Keratinocyte (primary cell): ENCODE results near the gene SLC25A21.

Experiments used
- EZH2 ChIP-seq: IDR thresholded peaks from one replicate; pipeline ENCODE4 v1.6.1; 2012; ENCODE audit warnings: inconsistent platforms, mild to moderate bottlenecking, low read length, moderate library complexity
- TF ChIP-seq, protein P1 (sequence below), 3 experiments: IDR thresholded peaks in 1 of 3; conservative IDR thresholded peaks in 1 of 3; optimal IDR thresholded peaks in 1 of 3; 2 replicates in 2 of 3; 3 replicates in 1 of 3; pipeline versions ENCODE3 to v1.5.1; 2011; ENCODE audit warnings: low read length in 3 of 3, mild to moderate bottlenecking in 3 of 3, moderate library complexity in 2 of 3, control low read depth in 1 of 3, inconsistent platforms in 1 of 3; ENCODE audit not compliant: insufficient read depth in 2 of 3; ENCODE audit errors: extremely low read depth in 1 of 3

DNA sequence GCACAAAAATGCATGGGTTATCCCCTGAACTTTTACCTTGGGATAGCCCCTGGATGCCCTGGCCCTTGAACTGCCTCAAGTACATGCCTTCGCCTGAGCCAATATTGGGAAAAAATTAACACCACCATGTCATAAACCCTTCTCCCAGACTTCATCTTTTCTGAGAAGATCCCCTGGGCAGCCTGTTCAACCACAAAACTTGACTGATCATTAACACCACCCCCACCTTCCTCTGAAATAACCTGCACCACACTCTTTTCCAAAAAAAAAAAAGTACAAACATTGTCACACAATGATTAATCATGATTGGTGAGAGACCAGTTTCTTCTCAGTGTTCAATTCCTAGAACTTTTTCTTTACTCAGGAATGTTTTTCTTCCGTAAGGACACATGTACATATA, 292.8 kb downstream of the SLC25A21 start:
- TF ChIP-seq, protein P1, sequence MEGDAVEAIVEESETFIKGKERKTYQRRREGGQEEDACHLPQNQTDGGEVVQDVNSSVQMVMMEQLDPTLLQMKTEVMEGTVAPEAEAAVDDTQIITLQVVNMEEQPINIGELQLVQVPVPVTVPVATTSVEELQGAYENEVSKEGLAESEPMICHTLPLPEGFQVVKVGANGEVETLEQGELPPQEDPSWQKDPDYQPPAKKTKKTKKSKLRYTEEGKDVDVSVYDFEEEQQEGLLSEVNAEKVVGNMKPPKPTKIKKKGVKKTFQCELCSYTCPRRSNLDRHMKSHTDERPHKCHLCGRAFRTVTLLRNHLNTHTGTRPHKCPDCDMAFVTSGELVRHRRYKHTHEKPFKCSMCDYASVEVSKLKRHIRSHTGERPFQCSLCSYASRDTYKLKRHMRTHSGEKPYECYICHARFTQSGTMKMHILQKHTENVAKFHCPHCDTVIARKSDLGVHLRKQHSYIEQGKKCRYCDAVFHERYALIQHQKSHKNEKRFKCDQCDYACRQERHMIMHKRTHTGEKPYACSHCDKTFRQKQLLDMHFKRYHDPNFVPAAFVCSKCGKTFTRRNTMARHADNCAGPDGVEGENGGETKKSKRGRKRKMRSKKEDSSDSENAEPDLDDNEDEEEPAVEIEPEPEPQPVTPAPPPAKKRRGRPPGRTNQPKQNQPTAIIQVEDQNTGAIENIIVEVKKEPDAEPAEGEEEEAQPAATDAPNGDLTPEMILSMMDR (optimal IDR thresholded peaks at IDR 0.05 in 1 of 3, IDR thresholded peaks at IDR 0.05 in 1 of 3, conservative IDR thresholded peaks at IDR 0.05 in 1 of 3; ENCODE audit: extremely low read depth in 1 of 3, insufficient read depth in 2 of 3, low read length in 3 of 3): no peak
- no peak for TF ChIP-seq EZH2
